ENCODE data around the gene PRCC.
A peak's percentile ranks its signal among the peaks of the same experiment; 100 is the strongest.

Gene PRCC

DNA sequence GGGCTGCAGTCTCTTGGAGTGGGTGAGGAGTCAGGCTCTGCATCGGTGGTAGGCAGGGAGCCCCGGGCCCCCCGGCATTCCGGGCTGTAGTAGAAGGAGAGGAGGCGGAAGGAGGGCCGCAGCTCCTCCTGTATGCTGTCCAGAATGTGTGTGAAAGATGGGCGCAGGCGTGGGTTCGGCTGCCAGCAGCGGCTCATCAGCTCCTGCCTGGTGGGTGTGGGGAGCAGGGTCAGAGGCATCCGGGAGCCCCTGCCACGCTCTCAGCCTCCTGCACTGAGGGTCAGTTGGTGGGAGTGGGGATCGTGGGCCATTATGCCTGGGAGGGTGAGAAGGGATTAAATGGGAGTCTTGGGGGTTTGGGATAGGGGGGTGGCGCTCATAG is 73.6 kb downstream of the PRCC start:
- DNase-seq (ENCODE audit: low read depth, low spot score), result no peak

- DNase-seq (ENCODE audit: low read depth, low spot score), result no peak
Measured at GRCh38 chr1:156841295-156841855, 74.0 kb downstream of the PRCC start.

GRCh38 chr1:156842618-156843300 is 75.4 kb downstream of the PRCC start:
- no peak for DNase-seq (ENCODE audit: low read depth, low spot score)

DNA sequence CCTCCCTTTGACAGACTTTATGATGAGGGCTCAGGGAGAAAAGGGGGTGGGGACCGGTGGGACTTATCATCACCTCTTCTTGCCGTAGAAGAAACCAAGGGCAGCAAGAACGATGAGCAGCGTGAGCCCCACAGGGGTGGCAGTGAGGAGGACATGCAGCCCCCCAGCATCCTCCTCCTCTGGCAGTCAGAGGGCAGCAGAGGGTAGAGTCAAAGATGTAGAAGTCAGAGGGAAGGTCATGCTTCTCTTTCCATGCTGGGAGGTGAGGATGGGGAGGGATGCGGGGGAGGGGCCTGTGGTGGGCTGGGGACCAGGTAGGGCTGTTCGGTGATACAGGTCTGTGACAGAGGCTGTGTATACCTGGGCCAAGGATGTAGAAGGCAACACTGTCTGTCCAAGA is 76.8 kb downstream of the PRCC start:
- no peak for DNase-seq (ENCODE audit: low read depth, low spot score)

DNA sequence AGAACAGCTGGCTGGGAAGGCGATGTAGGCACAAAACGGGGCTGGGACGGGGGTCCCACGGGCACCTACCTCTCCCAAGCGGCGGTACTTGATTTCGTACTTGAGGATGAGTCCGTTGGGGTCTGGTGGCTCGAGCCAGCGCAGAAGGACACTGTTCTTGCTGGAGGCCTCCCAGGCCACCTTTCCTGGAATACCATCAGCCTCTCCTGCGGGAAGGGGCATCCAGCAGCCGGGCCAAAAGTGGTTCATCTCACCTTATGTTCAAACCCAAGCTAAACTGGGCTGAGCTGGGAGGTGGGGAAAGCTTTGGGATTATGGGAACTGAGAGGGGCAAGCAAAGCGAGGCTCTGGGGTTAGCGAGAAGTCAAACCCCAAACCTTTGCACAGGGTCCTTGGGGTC is 77.3 kb downstream of the PRCC start:
- no peak for DNase-seq (ENCODE audit: low read depth, low spot score)

- DNase-seq (ENCODE audit: low read depth, low spot score), result no peak
Measured at GRCh38 chr1:156845055-156845952, 78.0 kb downstream of the PRCC start.

- DNase-seq (ENCODE audit: low read depth, low spot score), result no peak
Measured at GRCh38 chr1:156845953-156846545, 78.7 kb downstream of the PRCC start.

GRCh38 chr1:156846643-156847042 is 79.3 kb downstream of the PRCC start:
- no peak for DNase-seq (ENCODE audit: low read depth, low spot score)

DNA sequence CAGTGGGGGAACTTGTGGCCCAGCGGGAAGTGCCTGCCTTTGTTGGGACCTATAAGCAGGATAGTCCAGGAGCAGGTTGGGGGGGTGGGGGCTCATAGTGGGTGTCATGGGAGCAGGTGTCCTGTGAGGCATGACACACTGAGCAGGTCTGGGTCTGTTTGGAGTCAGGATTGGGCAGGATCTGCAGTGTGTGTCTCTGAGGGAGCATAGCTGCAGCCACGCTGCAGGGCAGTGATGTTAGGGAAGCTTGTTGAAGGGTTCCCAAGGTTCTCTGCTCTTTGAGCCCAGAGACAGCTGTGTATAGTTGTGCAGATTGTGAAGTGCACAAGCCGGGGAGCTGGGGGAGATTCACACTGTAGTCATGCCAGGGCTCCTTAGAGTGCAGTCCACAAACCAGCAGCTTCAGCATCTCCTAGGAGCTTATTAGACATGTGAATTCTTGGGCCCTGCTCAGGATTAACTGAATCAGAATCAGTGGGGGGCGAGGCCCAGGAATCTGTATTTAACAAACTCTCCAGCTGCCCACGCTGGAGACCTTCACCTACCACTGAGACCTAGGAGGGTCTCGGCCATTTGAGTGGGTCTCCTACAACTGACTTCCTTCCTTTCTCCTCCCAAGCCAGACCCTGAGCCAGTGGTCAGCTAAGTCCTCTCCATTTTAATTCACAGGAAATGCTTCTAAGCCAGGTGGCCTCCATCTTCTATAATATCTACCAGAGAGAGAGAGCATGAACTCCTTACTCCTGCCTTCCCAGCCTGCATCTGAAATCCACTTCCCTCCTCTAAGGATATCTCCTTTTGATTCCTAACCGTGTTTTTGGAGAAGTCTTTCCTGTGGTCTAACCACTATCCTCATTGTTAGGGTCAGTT is 80.5 kb downstream of the PRCC start:
- no peak for DNase-seq (ENCODE audit: low read depth, low spot score)

- DNase-seq (ENCODE audit: low read depth, low spot score), result peak; percentile 39
Measured at GRCh38 chr1:156848461-156849150, 81.3 kb downstream of the PRCC start.

DNA sequence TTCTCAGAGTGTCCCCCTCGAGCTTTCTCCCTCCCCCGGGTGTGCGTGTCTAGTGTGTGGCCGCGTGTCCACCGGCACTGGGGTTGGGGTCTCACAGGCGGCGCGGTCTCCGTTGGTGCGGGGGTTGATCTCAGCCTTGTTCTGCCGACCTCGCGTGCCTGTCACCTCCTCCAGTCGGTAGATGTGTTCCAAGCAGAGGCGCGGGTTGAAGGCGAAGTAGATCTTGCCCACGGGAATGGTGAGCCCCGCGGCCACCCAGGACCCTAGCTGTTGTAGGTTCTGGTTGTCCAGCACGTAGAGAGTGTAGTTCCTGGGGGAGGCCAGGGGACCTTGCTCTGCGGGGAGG is 81.8 kb downstream of the PRCC start:
- no peak for DNase-seq (ENCODE audit: low read depth, low spot score)
